ENCODE measurements around the gene CNNM2. TPM values are rescaled to one million over a fixed set of nuclear protein-coding genes. Genes with fewer than 3 reads are reported as not detected.

Gene CNNM2
- total and polyA plus RNA-seq, 2 experiments from 2014 or later, result 3.3 to 18.0 TPM

DNA sequence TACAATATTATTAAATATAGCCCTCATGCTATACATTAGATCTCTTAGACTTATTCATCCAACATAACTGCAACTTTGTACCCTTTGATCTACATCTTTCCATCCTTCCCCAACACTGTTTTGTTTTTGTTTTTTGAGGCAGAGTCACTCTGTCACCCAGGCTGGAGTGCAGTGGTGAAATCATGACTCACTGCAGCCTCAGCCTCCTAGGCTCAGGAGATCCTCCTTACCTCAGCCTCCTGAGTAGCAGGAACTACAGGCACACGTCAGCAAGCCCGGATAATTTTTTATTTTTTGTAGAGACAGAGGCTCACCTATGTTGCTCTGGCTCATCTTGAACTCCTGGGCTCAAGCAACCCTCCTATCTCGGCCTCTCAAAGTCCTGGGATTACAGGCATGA lies 221.7 kb downstream of the CNNM2 start:
- no peak overlapping the region for H3K4me3 ChIP-seq
- H3K4me1 ChIP-seq (ENCODE audit: low read depth), result peaks cover 5% of the 10 kb centered on the region
- TF ChIP-seq, protein P1, sequence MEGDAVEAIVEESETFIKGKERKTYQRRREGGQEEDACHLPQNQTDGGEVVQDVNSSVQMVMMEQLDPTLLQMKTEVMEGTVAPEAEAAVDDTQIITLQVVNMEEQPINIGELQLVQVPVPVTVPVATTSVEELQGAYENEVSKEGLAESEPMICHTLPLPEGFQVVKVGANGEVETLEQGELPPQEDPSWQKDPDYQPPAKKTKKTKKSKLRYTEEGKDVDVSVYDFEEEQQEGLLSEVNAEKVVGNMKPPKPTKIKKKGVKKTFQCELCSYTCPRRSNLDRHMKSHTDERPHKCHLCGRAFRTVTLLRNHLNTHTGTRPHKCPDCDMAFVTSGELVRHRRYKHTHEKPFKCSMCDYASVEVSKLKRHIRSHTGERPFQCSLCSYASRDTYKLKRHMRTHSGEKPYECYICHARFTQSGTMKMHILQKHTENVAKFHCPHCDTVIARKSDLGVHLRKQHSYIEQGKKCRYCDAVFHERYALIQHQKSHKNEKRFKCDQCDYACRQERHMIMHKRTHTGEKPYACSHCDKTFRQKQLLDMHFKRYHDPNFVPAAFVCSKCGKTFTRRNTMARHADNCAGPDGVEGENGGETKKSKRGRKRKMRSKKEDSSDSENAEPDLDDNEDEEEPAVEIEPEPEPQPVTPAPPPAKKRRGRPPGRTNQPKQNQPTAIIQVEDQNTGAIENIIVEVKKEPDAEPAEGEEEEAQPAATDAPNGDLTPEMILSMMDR (IDR thresholded peaks at IDR 0.05; ENCODE audit: low read depth, low read length), result no peak
- no peaks in the 10 kb centered on the region for H3K27me3 ChIP-seq
- H3K9me3 ChIP-seq (ENCODE audit: low read depth), result no peaks in the 10 kb centered on the region
- DNase-seq (ENCODE audit: low read depth in 1 of 2, low spot score in 1 of 2), result no peak
- H3K36me3 ChIP-seq, result no peaks in the 10 kb centered on the region
- no peak overlapping the region for H3K27ac ChIP-seq

Other genes starting within 250 kb of the CNNM2 start
- 16.3 and 24.5 TPM in 2 replicates for gene ARL3, start 203.9 kb upstream of the CNNM2 start, total RNA-seq
- 42.2 and 47.3 TPM in 2 replicates for gene ARL3, start 203.9 kb upstream of the CNNM2 start, polyA plus RNA-seq
- 10.5 and 14.2 TPM in 2 replicates for gene SFXN2, start 203.7 kb upstream of the CNNM2 start, total RNA-seq
- gene SFXN2, start 203.7 kb upstream of the CNNM2 start, polyA plus RNA-seq, result 18.6 and 26.1 TPM in 2 replicates
- 40.6 and 43.9 TPM in 2 replicates for gene WBP1L, start 174.3 kb upstream of the CNNM2 start, total RNA-seq
- gene WBP1L, start 174.3 kb upstream of the CNNM2 start, polyA plus RNA-seq, result 14.2 and 17.1 TPM in 2 replicates
- not detected in 2 replicates for gene CYP17A1, start 80.9 kb upstream of the CNNM2 start, total RNA-seq
- not detected in 2 replicates for gene CYP17A1, start 80.9 kb upstream of the CNNM2 start, polyA plus RNA-seq
- 8.2 and 22.6 TPM in 2 replicates for gene BORCS7, start 64.0 kb upstream of the CNNM2 start, total RNA-seq
- 18.3 and 19.4 TPM in 2 replicates for gene BORCS7, start 64.0 kb upstream of the CNNM2 start, polyA plus RNA-seq
- gene AS3MT, start 48.8 kb upstream of the CNNM2 start, total RNA-seq, result 11.4 and 16.2 TPM in 2 replicates
- gene AS3MT, start 48.8 kb upstream of the CNNM2 start, polyA plus RNA-seq, result 6.6 and 7.0 TPM in 2 replicates

Measured in cardiac muscle cell (in vitro differentiated cells and primary cell).